ENCODE measurements around the gene INAFM1.

GRCh38 chr19:47228168-47228936 is 46.3 kb upstream of the INAFM1 start:
- TF ChIP-seq, protein P1, sequence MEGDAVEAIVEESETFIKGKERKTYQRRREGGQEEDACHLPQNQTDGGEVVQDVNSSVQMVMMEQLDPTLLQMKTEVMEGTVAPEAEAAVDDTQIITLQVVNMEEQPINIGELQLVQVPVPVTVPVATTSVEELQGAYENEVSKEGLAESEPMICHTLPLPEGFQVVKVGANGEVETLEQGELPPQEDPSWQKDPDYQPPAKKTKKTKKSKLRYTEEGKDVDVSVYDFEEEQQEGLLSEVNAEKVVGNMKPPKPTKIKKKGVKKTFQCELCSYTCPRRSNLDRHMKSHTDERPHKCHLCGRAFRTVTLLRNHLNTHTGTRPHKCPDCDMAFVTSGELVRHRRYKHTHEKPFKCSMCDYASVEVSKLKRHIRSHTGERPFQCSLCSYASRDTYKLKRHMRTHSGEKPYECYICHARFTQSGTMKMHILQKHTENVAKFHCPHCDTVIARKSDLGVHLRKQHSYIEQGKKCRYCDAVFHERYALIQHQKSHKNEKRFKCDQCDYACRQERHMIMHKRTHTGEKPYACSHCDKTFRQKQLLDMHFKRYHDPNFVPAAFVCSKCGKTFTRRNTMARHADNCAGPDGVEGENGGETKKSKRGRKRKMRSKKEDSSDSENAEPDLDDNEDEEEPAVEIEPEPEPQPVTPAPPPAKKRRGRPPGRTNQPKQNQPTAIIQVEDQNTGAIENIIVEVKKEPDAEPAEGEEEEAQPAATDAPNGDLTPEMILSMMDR (IDR thresholded peaks at IDR 0.05) = no peak
- TF ChIP-seq EZH2 (IDR thresholded peaks at IDR 0.05; ENCODE audit: borderline replicate concordance, insufficient read depth, low read depth, low read length, poor library complexity, severe bottlenecking) = no peak

Data from B cell (primary cell).